PC-9 (cell line): ENCODE measurements around the gene OXT.

Experiments
- EZH2 ChIP-seq: fragments of 200-600 bp; sonication (generic); IDR thresholded peaks from 2 replicates; pipeline ENCODE4 v1.8.0; 2017; ENCODE audit warnings: antibody characterized with exemption, low read depth
- TF ChIP-seq, protein P1 (sequence below): fragments of 200-600 bp; sonication (generic); conservative IDR thresholded peaks from 2 replicates; pipeline ENCODE4 v1.6.1; 2017; ENCODE audit warnings: mixed run types, antibody characterized with exemption, mild to moderate bottlenecking, moderate library complexity

DNA sequence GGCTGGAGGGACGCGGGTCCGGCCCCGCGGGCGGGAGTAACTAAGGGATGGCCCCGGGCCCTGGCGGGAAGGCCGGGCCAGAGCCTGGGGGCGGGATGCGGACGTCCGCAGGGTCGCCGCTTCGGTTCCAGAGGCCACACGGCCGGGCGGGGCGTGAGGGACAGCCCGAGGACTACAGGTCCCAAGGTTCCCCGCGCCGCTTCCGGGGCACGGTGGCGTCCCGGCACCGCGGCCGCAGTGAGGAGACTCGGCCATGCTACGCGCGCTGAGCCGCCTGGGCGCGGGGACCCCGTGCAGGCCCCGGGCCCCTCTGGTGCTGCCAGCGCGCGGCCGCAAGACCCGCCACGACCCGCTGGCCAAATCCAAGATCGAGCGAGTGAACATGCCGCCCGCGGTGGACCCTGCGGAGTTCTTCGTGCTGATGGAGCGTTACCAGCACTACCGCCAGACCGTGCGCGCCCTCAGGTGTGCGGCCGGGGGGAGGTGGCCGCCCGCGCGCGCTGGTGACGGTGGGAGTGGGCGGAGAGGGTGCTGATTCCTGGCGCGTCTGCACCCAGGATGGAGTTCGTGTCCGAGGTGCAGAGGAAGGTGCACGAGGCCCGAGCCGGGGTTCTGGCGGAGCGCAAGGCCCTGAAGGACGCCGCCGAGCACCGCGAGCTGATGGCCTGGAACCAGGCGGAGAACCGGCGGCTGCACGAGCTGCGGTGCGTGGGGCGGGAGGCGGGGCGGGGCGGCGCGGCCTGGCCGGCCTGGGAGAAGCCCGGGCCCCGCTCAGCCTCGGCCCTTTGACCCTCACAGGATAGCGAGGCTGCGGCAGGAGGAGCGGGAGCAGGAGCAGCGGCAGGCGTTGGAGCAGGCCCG lies 25.4 kb upstream of the OXT start, which contains the start of gene MRPS26:
- TF ChIP-seq, protein P1, sequence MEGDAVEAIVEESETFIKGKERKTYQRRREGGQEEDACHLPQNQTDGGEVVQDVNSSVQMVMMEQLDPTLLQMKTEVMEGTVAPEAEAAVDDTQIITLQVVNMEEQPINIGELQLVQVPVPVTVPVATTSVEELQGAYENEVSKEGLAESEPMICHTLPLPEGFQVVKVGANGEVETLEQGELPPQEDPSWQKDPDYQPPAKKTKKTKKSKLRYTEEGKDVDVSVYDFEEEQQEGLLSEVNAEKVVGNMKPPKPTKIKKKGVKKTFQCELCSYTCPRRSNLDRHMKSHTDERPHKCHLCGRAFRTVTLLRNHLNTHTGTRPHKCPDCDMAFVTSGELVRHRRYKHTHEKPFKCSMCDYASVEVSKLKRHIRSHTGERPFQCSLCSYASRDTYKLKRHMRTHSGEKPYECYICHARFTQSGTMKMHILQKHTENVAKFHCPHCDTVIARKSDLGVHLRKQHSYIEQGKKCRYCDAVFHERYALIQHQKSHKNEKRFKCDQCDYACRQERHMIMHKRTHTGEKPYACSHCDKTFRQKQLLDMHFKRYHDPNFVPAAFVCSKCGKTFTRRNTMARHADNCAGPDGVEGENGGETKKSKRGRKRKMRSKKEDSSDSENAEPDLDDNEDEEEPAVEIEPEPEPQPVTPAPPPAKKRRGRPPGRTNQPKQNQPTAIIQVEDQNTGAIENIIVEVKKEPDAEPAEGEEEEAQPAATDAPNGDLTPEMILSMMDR, result no peak
- no peak for TF ChIP-seq EZH2
